Ovary (tissue), 3 donors: ENCODE data around the gene PRMT1.

ENCODE experiments used
- POLR2A ChIP-seq: fragments of 450-650 bp; IDR thresholded peaks from one replicate; pipeline ENCODE4 v1.6.1; 2017; ENCODE audit warnings: antibody characterized with exemption, mild to moderate bottlenecking, moderate library complexity
- TF ChIP-seq, protein P1 (sequence below), 3 donors: fragments of 450-650 bp in 2 of 3; fragments of 200-600 bp in 1 of 3; IDR thresholded peaks; one replicate each; pipeline versions ENCODE4 v1.5.1 to v1.8.0; 2016 to 2022; ENCODE audit warnings: antibody characterized with exemption in 3 of 3, mild to moderate bottlenecking in 1 of 3
- donor health status: DM: no; HTN: no; CAD: no.

DNA sequence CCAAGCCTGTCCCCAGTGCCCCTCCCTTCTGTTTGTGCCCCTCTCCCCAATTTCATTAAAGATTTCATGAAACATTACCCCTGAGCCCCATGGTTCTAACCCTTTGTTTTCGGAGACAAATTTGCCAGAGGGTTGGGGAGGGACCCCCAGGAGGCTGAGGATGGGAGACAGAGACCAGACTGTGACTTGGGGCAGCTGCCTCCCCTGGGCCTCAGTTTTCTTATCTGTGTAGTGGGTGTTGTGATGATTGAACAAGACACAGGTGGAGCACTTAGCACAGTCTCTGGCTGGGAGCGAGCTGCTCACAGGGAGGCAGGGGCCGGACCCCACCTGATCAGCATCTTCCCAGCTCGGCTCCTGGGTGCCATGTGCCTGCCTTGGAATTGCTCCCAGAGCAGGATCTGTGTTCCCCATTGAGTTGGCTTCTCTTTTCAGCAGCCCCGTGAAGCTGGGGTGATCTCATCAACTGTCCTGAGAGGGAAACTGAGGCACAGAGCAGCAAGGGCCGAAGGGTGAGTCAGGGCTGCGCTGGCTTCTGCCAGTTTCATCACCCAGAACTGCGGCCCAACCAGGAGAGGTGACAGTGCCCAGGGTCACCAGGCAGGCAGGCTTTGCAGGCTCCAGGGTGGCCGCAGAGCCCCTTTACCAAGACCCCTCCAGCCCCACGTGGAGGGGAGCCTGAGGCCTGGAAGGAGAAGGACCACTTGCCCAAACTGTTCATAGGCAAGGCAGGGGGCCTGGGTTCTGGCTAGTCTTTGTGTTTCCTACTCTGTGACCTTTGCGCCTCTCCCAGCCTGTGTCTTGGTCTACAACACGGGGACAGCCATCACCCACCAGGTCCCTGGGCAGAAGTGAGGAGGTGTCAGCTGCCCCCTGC lies 18.3 kb upstream of the PRMT1 start:
- TF ChIP-seq, protein P1, sequence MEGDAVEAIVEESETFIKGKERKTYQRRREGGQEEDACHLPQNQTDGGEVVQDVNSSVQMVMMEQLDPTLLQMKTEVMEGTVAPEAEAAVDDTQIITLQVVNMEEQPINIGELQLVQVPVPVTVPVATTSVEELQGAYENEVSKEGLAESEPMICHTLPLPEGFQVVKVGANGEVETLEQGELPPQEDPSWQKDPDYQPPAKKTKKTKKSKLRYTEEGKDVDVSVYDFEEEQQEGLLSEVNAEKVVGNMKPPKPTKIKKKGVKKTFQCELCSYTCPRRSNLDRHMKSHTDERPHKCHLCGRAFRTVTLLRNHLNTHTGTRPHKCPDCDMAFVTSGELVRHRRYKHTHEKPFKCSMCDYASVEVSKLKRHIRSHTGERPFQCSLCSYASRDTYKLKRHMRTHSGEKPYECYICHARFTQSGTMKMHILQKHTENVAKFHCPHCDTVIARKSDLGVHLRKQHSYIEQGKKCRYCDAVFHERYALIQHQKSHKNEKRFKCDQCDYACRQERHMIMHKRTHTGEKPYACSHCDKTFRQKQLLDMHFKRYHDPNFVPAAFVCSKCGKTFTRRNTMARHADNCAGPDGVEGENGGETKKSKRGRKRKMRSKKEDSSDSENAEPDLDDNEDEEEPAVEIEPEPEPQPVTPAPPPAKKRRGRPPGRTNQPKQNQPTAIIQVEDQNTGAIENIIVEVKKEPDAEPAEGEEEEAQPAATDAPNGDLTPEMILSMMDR (IDR thresholded peaks at IDR 0.05): no peak
- no peak for TF ChIP-seq POLR2A
